Fibroblast of skin of back (primary cell): ENCODE data around the gene SLC9B1.
A peak's percentile ranks its signal among the peaks of the same experiment; 100 is the strongest.
"Not testable (repeated sequence)": the region's sequence is repeated elsewhere in the genome, so short reads cannot be mapped to it uniquely, and the experiment has no call there.

Experiments
- DNase-seq: peaks from one replicate; pipeline ENCODE4 v3.0.0-alpha.2; 2013

Gene SLC9B1

DNA sequence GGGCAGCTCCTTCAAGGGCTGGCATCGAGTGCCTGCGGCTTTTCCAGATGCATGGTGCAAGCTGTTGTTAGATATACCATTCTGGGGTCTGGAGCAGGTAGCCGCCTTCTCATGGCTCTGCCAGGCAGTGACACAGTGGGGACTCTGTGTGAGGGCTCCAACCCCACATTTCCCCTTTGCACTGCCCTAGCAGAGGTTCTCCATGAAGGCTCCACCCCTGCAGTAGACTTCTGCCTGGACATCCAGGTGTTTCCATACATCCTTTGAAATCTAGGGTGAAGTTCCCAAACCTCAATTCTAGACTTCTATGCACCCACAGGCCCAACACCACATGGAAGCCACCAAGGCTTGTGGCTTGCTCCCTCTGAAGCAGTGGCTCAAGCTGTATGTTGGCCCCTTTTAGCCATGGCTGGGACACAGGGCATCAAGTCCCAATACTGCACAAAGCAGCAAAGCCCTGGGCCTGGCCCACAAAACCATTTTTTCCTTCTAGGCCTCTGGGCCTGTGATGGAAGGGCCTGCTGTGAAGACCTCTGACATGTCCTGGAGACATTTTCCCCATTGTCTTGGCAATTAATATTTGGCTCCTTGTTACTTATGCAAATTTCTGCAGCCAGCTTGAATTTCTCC lies 141.9 kb downstream of the SLC9B1 start:
- DNase-seq = not testable (repeated sequence)

- no peak for DNase-seq
Measured at GRCh38 chr4:102871772-102872171, 147.7 kb downstream of the SLC9B1 start.

GRCh38 chr4:102869569-102870197 lies 149.8 kb downstream of the SLC9B1 start:
- no peak for DNase-seq

DNA sequence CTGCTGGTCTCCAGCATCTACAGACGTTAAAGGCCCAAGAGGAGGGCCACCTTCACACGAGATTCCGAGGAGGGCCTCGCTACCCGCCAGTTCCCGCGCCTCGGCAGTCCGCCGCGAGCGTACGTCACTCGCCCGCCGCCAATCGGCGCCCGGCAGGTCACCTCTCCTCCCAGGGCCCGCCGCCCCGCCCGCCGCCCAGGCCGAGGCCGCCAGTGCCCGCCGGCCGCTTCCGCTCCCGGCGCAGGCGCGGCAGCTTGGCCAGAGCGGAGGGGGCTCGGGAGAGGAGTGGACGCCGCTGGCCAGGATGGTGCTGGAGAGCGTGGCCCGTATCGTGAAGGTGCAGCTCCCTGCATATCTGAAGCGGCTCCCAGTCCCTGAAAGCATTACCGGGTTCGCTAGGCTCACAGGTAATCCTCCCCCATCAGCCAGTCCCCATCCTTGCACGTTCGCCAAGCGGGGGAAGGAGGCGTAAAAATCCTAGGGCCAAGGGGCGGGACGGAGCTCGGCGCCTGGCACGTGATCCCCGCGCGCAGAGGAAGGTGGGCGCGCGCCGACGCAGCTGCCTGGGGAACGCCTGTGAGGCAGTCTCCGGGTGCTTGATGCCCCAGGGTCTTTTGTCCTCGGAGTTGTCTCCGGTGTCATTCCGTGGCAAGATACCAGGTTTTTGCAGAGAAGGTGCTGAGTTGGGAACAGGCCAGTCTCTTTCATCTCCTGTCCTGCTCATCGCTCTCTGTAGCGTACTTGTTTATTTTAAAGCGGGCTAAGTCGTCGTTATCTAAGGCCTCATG lies 150.5 kb downstream of the SLC9B1 start, which contains the start of gene CISD2:
Gene CISD2, plus strand, starts transcription at position 212 of the 788 bp plus-strand sequence. Its CDS starts 93 bp downstream, at position 305.
- DNase-seq = peak; percentile 93

- DNase-seq = no peak
Measured at GRCh38 chr4:102868153-102868780, 151.2 kb downstream of the SLC9B1 start.

DNA sequence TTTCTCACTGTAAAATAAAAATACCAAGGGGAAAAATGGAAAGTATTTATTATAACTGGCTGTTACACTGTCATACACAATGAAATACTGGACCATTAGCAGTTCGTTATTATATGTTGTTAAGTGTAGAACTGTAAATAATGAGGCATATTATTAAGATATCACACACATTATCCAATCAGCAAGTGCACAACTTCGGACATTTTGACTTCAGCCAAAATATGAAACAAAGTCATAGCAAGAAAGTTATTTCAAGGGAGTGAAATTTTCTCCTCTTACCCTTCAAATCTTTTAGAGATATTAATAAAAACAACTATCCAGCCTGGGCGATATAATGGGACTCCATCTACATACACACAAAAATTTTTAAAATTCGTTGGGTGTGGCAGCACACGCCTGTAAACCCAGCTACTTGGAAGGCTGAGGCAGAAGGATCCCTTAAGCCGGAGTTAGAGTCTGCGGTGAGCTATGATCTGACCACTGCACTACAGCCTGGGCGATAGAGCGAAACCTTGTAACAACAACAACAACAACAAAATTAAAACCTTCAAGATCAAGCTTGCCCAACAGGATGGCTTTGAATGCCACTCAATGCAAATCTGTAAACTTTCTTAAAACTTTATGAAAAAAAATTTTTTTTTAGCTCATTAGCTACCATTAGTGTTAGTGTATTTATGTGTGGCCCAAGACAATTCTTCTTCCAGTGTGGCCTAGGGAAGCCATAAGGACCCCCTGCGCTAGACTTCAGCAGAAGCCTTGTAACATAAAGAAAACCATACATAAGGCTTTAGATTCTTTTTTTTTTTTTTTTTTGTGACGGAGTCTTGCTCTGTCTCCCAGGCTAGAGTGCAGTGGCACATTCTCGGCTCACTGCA lies 152.0 kb downstream of the SLC9B1 start:
- DNase-seq = no peak

DNA sequence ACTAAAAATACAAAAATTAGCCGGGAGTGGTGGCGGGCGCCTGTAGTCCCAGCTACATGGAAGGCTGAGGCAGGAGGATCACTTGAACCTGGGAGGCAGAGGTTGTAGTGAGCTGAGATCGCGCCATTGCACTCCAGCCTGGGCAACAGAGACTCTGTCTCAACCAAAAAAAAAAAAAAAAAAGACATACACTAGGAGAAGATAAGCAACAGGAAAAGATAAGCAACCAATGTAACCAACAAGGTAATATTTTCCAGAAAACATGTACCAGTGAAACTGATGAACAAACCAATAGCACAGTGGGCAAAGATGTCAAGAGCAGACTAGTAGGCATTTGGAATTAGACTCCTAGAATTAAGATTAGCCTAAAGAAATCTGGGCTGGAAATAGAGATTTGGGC lies 154.2 kb downstream of the SLC9B1 start:
- DNase-seq = not testable (repeated sequence)

- DNase-seq = no peak
Measured at GRCh38 chr4:102862747-102863146, 156.8 kb downstream of the SLC9B1 start.

DNA sequence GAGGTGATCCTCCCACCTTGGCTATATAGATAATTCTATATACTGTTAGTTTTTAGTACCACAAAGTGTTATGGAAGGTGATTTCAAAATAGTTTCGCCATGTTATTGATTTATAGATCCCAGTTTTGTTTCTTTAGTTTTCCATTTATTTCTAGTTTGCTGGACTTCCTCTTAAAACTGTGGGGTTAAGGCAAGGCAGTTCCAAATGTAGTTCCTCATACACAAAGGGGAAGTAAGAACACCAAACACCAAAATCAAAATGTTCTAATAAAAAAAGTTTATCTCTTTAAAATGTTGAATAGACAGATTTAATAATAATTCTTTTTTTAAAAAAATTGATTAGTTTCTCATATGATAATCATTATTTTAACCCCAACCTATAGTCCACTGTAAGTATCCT lies 157.5 kb downstream of the SLC9B1 start:
- no peak for DNase-seq

DNA sequence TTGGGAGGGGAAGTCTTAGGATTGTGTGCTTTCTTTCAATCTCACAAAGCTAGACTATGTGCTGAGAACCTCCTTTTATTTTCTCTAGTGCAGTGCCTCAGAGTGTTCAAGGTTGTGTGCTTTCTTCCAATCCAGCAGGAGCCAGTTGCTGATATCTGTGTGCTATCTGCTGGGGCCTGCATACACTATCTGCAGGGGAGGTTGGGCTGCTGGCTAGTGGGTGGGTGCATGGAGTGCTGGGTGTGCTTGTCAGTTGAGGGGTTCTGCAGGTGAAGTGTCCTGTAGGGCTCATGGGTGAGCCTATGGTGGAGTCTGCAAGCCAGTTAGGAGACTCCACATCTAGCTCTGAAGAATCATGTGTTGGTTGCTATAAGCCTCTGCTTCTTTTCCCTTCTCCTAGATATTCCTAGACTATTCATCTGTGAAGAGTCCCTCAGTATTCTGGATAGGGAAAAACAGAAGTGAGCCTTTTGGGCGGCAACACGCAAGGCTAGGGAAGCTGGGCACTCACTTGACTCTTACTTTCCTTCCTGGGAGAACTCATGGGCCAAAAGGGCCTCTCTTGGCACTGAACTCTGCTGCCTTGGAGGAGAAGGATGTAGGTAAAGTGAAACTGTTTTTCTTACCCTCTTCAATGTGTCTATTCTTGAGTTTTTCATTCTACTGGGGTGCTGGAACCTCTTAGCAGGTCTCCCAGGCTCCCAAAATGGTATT lies 158.7 kb downstream of the SLC9B1 start:
- DNase-seq = no peak

- DNase-seq = no peak
Measured at GRCh38 chr4:102858828-102859464, 160.6 kb downstream of the SLC9B1 start.
